Thyroid gland (tissue), 4 donors: ENCODE results near the gene SLC22A25. TPM values are rescaled to one million over a fixed set of nuclear protein-coding genes. Genes with fewer than 3 reads are reported as not detected.
A peak's percentile ranks its signal among the peaks of the same experiment; 100 is the strongest.

Source experiments
- DNase-seq, 2 donors: peaks; one replicate each; pipeline ENCODE4 v3.0.0-alpha.2; 2019
- H3K27ac ChIP-seq, 3 donors: fragments of 200-600 bp; sonication (generic); 1 replicate in 2 of 3; 2 replicates in 1 of 3; pipeline ENCODE4 v1.5.1; 2016 to 2019; ENCODE audit warnings: mild to moderate bottlenecking in 1 of 3, moderate library complexity in 1 of 3
- H3K27me3 ChIP-seq: fragments of 200-600 bp; sonication (generic); one replicate; pipeline ENCODE4 v1.5.1; 2019
- H3K36me3 ChIP-seq, 2 donors: fragments of 200-600 bp; sonication (generic); one replicate each; pipeline ENCODE4 v1.5.1; 2016 to 2019
- H3K4me1 ChIP-seq, 2 donors: fragments of 200-600 bp; sonication (generic); one replicate each; pipeline ENCODE4 v1.5.1; 2017 to 2019
- H3K4me3 ChIP-seq, 3 donors: fragments of 200-600 bp; sonication (generic); replicated peaks in 1 of 3; 1 replicate in 2 of 3; 2 replicates in 1 of 3; pipeline ENCODE4 v1.5.1; 2016; ENCODE audit warnings: mild to moderate bottlenecking in 1 of 3
- H3K9me3 ChIP-seq: fragments of 200-600 bp; sonication (generic); one replicate; pipeline ENCODE4 v1.5.1; 2017
- CTCF ChIP-seq, 6 experiments: fragments of 200-600 bp in 3 of 6; fragments of 450-650 bp in 3 of 6; sonication (generic) in 3 of 6; IDR thresholded peaks; one replicate each; pipeline ENCODE4 v1.5.1; 2016 to 2019; ENCODE audit warnings: antibody characterized with exemption in 6 of 6, mild to moderate bottlenecking in 2 of 6, inconsistent platforms in 1 of 6, moderate library complexity in 1 of 6
- POLR2A ChIP-seq, 2 donors: fragments of 450-650 bp; IDR thresholded peaks; one replicate each; pipeline ENCODE4 v1.6.1; 2017; ENCODE audit warnings: antibody characterized with exemption in 2 of 2, mild to moderate bottlenecking in 2 of 2, moderate library complexity in 1 of 2
- WGBS, 2 donors: methylation state at CpG; one replicate each; pipeline ENCODE4 v1.1.5; 2017; 5-methylcytosine and 5-hydroxymethylcytosine counted together
- intact Hi-C: fragments of 100-400 bp; cut with DNase I; formaldehyde crosslinking; loops from one replicate; pipeline ENCODE4 v1.15.1; 2023
- total RNA-seq, 4 donors: library from RNA; depleted of rRNA; stranded (reverse); fragments of >200 nt; gene quantifications; one replicate each; pipeline ENCODE4 v1.2.3, GENCODE V29; 2016

Gene SLC22A25
- total RNA-seq: not detected

- Histone ChIP-seq H3K27ac (no peak within 1 kb of the TSS), H3K4me1 (peaks cover 0 to 3% of the 10 kb centered on the region in 2 donors), H3K27me3 (no peaks in the 10 kb centered on the region), H3K36me3 (no peaks in the 10 kb centered on the region), H3K4me3 (no peak within 1 kb of the TSS), H3K9me3 (no peaks in the 10 kb centered on the region)
- intact Hi-C loops: no loop called here
- TF ChIP-seq CTCF (IDR thresholded peaks at IDR 0.05) (no peak), POLR2A (IDR thresholded peaks at IDR 0.05) (no peak)
- peak; percentile 90 to 92 for DNase-seq
- WGBS, 2 donors: 27 to 38% methylated on average over 3 to 5 of the region's 5 CpGs
These were observed at the start of gene SLC22A25 for GRCh38 chr11:63243533-63243932. TSS of gene SLC22A25 (minus strand) at chr11:63243599. CDS start at chr11:63229652, 13,947 bp downstream.

DNA sequence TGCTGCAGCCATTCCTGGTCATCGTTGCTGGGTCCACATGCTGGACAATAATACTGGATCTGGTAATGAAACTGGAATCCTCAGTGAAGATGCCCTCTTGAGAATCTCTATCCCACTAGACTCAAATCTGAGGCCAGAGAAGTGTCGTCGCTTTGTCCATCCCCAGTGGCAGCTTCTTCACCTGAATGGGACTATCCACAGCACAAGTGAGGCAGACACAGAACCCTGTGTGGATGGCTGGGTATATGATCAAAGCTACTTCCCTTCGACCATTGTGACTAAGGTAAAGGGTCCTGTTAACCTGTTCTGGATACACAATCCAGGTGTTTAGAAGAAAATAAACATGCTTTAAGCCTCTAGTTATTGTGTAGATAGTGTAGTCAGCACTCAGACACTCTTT lies 46.9 kb upstream of the SLC22A25 start:
- DNase-seq: no peak
- no peaks in the 10 kb centered on the region for H3K4me1 ChIP-seq
- H3K36me3 ChIP-seq: no peaks in the 10 kb centered on the region
- H3K4me3 ChIP-seq: no peak overlapping the region
- intact Hi-C loops: no loop called here
- WGBS, 2 donors: 84 to 90% methylated on average over 4 of the region's 4 CpGs
- no peak for TF ChIP-seq POLR2A (IDR thresholded peaks at IDR 0.05)
- no peak for TF ChIP-seq CTCF (IDR thresholded peaks at IDR 0.05)
- H3K9me3 ChIP-seq: no peaks in the 10 kb centered on the region
- H3K27me3 ChIP-seq: no peaks in the 10 kb centered on the region
- no peak overlapping the region for H3K27ac ChIP-seq

DNA sequence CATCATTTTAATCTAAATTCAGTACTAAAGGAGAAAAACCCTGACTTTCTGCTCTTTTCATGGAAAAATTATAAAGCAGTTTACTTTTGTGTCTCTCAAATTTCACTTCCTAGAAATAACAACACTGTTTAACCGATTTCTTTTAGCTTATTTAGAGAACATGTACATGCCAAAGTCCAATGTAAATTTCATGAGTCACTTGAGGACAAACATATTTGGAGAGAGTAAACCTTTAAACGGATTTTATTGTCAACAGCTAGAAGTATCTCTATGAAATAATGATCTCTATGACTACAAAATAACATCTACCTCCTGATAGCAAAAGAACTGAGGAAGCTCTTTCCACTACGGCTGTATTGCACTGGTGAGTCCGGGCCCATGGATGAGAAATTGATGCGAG lies 46.3 kb upstream of the SLC22A25 start:
- 68 to 69% methylated on average over 5 of the region's 5 CpGs for WGBS, 2 donors
- no peak for DNase-seq
- intact Hi-C loops: no loop called here
- Histone ChIP-seq H3K4me3 (no peak overlapping the region), H3K36me3 (no peaks in the 10 kb centered on the region), H3K27me3 (no peaks in the 10 kb centered on the region), H3K4me1 (no peaks in the 10 kb centered on the region), H3K9me3 (no peaks in the 10 kb centered on the region), H3K27ac (no peak overlapping the region)
- no peak for TF ChIP-seq POLR2A (IDR thresholded peaks at IDR 0.05)
- TF ChIP-seq CTCF (IDR thresholded peaks at IDR 0.05): no peak

- TF ChIP-seq CTCF (IDR thresholded peaks at IDR 0.05): no peak
- TF ChIP-seq POLR2A (IDR thresholded peaks at IDR 0.05): no peak
These were observed 39.2 kb upstream of the SLC22A25 start for GRCh38 chr11:63282579-63282978.

GRCh38 chr11:63280920-63281319 lies 37.5 kb upstream of the SLC22A25 start:
- no peak for TF ChIP-seq CTCF (IDR thresholded peaks at IDR 0.05)
- no peak for TF ChIP-seq POLR2A (IDR thresholded peaks at IDR 0.05)
- Histone ChIP-seq H3K36me3 (no peaks in the 10 kb centered on the region), H3K9me3 (no peaks in the 10 kb centered on the region), H3K4me1 (no peaks in the 10 kb centered on the region), H3K27me3 (no peaks in the 10 kb centered on the region), H3K27ac (no peak overlapping the region), H3K4me3 (no peak overlapping the region)
- DNase-seq: no peak
- intact Hi-C loops: no loop called here

More at GRCh38 chr11:63282579-63282978, 39.2 kb upstream of the SLC22A25 start:
- DNase-seq: no peak
- Histone ChIP-seq H3K27me3 (no peaks in the 10 kb centered on the region), H3K4me3 (no peak overlapping the region), H3K27ac (no peak overlapping the region), H3K4me1 (no peaks in the 10 kb centered on the region), H3K9me3 (no peaks in the 10 kb centered on the region), H3K36me3 (no peaks in the 10 kb centered on the region)
- intact Hi-C loops: no loop called here
